ENCODE results near the gene CFAP126. TPM values are rescaled to one million over a fixed set of nuclear protein-coding genes. Genes with fewer than 3 reads are reported as not detected.
"Not testable (repeated sequence)": the region's sequence is repeated elsewhere in the genome, so short reads cannot be mapped to it uniquely, and the experiment has no call there.

The CFAP126 gene
- total RNA-seq, 1 donor: not detected

GRCh38 chr1:161389691-161390558 is 22.2 kb upstream of the CFAP126 start:
- DNase-seq (ENCODE audit: low read depth): peak; percentile 99
- peak overlapping the region; percentile 72 for H3K4me3 ChIP-seq (ENCODE audit: low read depth, low read length)
- no peak for TF ChIP-seq CTCF (IDR thresholded peaks at IDR 0.05; ENCODE audit: insufficient read depth, low read depth, low read length)

GRCh38 chr1:161389158-161389557 is 21.5 kb upstream of the CFAP126 start:
- H3K4me3 ChIP-seq (ENCODE audit: low read depth, low read length): peak overlapping the region; percentile 68
- DNase-seq (ENCODE audit: low read depth): not testable (repeated sequence)

- DNase-seq (ENCODE audit: low read depth): no peak
- no peak for TF ChIP-seq CTCF (IDR thresholded peaks at IDR 0.05; ENCODE audit: insufficient read depth, low read depth, low read length)
- H3K4me3 ChIP-seq (ENCODE audit: low read depth, low read length): no peak overlapping the region
These were observed 21.0 kb upstream of the CFAP126 start for GRCh38 chr1:161388639-161389038.

- DNase-seq (ENCODE audit: low read depth): peak; percentile 83
- H3K4me3 ChIP-seq (ENCODE audit: low read depth, low read length): no peak overlapping the region
- TF ChIP-seq CTCF (IDR thresholded peaks at IDR 0.05; ENCODE audit: insufficient read depth, low read depth, low read length): peak; percentile 62
These were observed 14.7 kb upstream of the CFAP126 start for GRCh38 chr1:161382214-161383019.

- no peak overlapping the region for H3K4me3 ChIP-seq (ENCODE audit: low read depth, low read length)
- peak; percentile 41 for DNase-seq (ENCODE audit: low read depth)
- TF ChIP-seq CTCF (IDR thresholded peaks at IDR 0.05; ENCODE audit: insufficient read depth, low read depth, low read length): no peak
These were observed 14.0 kb upstream of the CFAP126 start for GRCh38 chr1:161381707-161382106.

- TF ChIP-seq CTCF (IDR thresholded peaks at IDR 0.05; ENCODE audit: insufficient read depth, low read depth, low read length): no peak
- peak; percentile 52 for DNase-seq (ENCODE audit: low read depth)
- peak overlapping the region; percentile 29 for H3K4me3 ChIP-seq (ENCODE audit: low read depth, low read length)
These were observed 11.4 kb upstream of the CFAP126 start for GRCh38 chr1:161379071-161379470.

GRCh38 chr1:161378014-161378413 is 10.3 kb upstream of the CFAP126 start:
- TF ChIP-seq CTCF (IDR thresholded peaks at IDR 0.05; ENCODE audit: insufficient read depth, low read depth, low read length): no peak
- DNase-seq (ENCODE audit: low read depth): no peak
- H3K4me3 ChIP-seq (ENCODE audit: low read depth, low read length): no peak overlapping the region
